Measurements from ENCODE around the gene CCL13.

CCL13 gene

GRCh38 chr17:34406226-34406625, 49.9 kb downstream of the CCL13 start:
- TF ChIP-seq CTCF (IDR thresholded peaks at IDR 0.05; ENCODE audit: extremely low read depth, missing control alignments), result no peak
- DNase-seq (ENCODE audit: low spot score), result no peak

Data from GM20000 (cell line).